ENCODE measurements around the gene INTS4.

DNA sequence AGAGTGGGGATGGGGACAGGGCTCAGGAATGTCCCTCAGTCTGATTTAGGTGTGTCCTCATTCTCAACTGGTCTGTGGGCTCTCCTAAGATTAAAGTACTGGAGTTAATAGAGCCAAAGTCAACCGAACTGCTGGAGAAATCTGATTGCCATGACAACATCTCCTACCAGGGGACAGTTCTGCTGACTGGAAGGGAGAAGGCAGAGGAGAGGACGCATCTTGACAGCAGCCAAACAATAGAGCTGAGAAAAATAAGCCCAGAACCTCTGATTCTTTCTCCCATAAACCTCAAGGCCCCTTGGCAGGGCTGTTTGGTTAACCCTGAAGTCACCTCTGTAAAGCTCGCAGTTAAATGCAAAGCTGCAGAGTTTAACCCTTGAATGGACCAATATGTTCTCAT is 25.8 kb upstream of the INTS4 start:
- TF ChIP-seq CTCF (IDR thresholded peaks at IDR 0.05): no peak
- TF ChIP-seq POLR2A (IDR thresholded peaks at IDR 0.05): no peak
- no peak for TF ChIP-seq POLR2AphosphoS5 (IDR thresholded peaks at IDR 0.05)
